ENCODE measurements around the gene RAP1GAP2.

The RAP1GAP2 gene

GRCh38 chr17:2786176-2786881 lies 9.9 kb upstream of the RAP1GAP2 start:
- peak; percentile 85 for DNase-seq

- DNase-seq, result no peak
Observed at GRCh38 chr17:2789700-2790099, 6.5 kb upstream of the RAP1GAP2 start.

- DNase-seq, result no peak
Observed at GRCh38 chr17:2792366-2793169, 3.7 kb upstream of the RAP1GAP2 start.

DNA sequence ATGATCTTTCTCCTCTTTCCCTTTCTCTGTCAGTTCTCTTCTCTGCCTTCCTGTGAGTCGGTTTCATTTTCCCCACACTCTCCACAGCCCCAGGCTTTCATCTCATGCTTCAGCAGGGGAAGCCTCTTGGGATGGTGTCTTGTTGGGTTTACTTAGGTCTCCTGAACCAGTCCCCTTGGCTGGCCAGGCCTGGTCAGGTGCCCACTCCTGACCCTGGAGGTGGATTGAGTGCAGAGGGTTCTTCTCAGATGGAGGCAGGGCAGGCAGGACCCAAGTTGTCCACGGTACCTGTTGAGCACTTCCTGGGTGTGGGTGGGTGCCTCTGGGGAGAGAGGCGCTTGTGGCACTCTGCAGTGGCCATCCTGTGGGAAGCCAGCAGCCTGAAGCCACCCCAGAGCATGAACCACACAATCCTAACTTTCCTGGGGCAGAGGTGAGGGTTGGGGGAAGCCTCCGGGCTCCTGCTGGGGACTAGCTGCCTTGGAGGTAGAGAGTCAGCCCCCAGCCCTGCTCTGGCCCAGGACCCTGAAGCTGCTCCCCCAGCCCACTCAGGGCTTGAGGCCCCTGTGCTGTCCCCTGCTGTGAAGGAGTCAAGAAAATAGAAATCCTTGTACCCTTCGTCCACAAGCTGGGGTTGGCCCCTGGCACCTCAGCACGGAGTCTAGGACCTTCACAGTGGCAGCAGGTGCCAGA lies 2.0 kb upstream of the RAP1GAP2 start:
- no peak for DNase-seq

DNA sequence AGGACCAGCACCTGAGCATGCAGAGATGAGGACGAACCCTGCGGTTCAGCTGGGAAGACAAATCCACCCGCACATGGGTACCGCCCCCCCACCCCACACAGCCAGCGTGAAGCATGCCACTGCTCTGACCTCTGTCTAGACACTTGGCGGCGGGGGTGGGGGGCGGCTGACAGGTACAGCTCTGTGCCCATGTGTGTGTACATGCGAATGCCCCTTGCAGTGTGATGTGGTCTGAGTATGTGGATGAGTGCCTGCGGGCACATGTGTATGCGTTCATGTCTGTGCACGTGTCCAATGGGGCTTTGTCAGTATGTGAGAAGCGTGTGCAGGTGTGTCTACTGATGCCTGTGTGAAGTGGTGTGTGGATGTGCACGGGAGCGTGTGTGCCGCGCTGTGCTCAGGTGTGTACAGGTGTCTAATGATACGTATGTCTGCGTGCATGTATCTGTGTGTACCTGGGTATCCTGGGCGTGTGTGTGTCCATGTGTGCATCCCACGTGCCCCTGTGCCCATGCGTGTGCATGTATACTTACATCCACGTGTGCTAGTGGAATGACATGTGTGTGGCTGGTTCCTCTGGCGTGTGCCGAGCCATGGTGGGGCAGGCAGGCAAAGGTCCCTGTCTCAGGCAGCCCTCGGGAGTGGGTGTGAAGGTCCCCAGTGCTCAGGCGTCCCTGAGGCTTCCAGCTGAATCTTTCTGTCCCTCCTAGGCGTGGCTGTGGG lies 636 bp upstream of the RAP1GAP2 start:
- no peak for DNase-seq

- no peak for DNase-seq
Observed at GRCh38 chr17:2797226-2797625, 988 bp downstream of the RAP1GAP2 start.

DNA sequence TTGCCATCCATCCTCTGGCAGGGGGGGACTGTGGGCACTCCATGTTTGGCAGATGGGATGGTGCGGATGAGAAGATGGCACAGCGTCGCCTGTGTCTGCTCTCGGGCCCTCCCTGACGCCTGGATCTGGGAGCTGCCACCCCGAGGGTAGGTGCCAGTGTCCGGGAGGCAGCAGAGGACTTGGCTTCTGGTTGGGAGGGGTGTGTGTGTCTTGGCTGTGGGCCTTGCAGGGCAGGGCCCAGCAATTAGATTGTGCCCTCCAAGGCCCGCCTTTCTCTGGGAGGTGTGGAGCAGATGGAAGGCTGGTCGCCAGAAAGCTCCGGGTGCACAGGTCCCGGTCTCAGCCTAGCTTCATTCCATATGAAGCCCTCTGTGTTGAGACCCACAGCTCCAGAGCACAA lies 1.4 kb downstream of the RAP1GAP2 start:
- no peak for DNase-seq

DNA sequence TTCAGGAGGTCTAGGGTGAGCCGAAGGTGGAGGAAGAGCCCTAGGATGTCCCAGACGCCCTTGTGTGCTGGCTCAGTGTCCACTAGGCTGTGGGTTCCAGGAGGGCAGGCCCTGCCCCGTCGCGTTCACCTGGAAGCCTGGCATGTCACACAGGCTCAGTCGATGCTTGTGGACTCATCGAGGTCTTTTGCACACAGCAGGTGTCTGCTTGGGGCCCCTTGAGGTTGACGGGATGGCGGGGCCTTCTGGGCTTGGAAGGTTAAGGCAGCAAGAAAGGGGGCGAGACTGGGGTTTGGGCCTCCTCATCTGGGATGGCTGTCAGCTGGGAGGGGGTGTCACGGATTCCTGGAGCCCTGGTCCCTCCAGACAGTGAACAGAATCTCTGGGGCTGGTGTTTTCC lies 1.9 kb downstream of the RAP1GAP2 start:
- no peak for DNase-seq

DNA sequence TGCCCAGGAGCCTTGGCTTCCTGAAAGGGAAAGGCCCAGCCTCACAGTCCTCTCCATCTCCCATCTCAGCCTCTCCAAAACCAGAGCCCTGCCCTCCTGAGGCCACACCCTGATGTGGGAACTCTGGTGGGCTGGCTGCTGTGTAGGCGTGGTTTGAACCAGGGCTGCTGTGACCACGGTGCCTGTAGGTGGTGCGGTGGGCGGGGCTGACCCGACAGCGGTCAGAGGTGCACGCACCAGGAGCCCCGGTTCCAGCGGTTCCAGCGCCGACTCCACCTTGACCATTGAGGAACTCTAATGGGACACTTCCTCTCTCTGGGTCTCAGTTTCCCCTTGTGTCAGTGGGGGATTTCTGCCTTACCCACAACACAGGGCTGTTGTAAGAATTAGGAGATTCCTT lies 2.4 kb downstream of the RAP1GAP2 start:
- no peak for DNase-seq

DNA sequence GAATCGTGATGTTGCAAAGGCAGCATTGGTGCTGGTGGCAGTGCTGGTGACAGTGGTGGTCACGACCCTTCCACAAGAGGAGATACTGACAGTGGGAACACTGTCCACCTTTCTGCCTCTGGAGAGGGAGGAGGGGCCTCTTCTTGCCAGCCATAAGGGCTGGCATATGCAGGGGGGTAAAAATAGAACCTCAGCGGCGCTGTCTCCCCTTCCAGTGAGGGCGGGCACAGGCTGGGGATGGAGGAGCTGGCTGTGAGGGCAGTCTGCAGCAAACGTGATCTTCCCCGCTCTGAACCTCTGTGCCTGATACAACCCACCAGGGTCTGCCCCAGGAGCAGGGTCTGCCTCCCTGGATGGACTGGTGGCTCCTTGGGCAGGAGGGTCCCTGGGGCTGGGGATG lies 3.4 kb downstream of the RAP1GAP2 start:
- no peak for DNase-seq

GRCh38 chr17:2800367-2800766 lies 4.1 kb downstream of the RAP1GAP2 start:
- no peak for DNase-seq

DNA sequence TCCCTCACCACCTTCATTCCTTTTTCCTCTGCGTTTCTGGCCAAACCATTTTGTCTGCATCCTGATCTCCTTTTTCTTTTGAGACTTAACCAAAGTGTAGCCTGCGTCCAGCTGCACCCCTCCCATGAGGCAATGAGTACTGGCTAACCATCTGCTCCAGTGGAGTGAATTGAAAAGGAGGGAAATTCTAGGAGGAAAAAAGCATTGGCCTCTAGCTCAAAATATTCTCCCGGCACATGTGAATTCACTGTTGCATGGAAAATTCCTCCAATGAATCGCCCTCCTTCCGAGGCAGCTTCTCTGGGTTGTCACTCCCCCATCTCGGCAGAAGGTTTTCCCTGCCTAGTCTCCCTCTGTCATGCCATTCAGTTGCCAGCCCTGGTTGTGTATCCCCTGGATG lies 5.6 kb downstream of the RAP1GAP2 start:
- no peak for DNase-seq

GRCh38 chr17:2802574-2802973 lies 6.3 kb downstream of the RAP1GAP2 start:
- DNase-seq, result no peak

DNA sequence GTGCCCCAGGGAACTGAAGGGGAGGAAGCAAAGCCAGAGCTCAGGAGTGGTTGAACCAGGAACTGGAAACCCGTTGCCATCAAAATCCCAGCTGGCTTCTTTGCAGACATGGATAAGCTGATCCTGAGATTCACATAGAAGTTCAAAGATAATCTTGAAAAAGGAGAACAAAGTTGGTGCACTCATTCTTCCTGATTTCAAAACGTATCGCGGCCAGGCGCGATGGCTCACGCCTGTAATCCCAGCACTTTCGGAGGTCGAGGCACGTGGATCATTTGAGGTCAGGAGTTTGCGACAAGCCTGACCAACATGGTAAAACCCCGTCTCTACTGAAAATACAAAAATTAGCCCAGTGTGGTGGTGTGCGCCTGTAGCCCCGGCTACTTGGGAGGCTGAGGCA lies 7.1 kb downstream of the RAP1GAP2 start:
- DNase-seq, result no peak

DNA sequence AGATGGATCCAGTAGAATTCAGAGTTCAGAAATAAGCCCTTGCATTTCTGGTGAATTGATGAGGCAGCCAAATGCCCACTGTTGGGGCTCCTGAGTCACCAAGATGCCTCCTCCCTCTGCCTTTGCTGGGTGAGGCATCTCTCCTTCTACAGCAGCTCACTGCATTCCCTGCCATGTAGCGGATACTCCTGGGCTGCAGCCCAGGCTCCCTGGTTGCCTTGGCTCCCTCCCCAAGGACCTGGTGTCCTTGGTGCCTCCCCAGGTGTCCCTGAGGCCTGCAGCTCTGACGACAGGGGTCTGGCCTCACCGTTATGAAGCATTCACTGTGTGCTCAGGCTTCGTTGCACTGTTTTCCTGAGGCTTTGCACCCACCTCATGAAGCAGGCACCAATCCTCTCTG lies 7.7 kb downstream of the RAP1GAP2 start:
- no peak for DNase-seq

GRCh38 chr17:2804912-2805311 lies 8.7 kb downstream of the RAP1GAP2 start:
- no peak for DNase-seq

GRCh38 chr17:2805961-2806360 lies 9.7 kb downstream of the RAP1GAP2 start:
- DNase-seq, result no peak

GRCh38 chr17:2808367-2809335 lies 12.4 kb downstream of the RAP1GAP2 start:
- no peak for DNase-seq

GRCh38 chr17:2809337-2809736 lies 13.1 kb downstream of the RAP1GAP2 start:
- DNase-seq, result no peak

DNA sequence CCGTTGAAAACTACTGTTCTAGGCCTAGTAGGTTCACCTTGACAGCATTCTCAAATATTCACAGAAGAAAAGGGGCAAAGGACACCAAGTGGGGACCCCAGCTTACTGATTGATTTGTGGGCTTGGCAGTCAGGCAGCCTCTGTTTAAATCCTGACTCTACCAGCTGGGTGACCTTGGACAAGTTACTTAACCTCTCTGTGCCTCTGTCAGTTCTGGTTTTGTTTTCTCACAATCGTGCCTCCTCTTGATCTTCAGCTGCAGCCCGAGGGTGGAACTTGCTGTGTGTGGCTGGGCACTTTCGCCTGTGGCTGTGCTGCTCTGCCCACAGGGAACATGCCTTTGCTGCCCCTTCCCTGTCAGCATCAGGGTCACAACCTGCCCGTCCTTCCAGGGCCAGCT lies 17.8 kb downstream of the RAP1GAP2 start:
- DNase-seq, result no peak

- DNase-seq, result no peak
Observed at GRCh38 chr17:2814481-2815341, 18.5 kb downstream of the RAP1GAP2 start.

Data from NCI-H1436 (cell line).